SK-N-SH treated with all-trans-retinoic acid at 6 μM for 48 hours (cell line): ENCODE measurements around the gene CLDN11.

ENCODE experiments used
- CSDC2 ChIP-seq: fragments of 250-450 bp; sonication (Bioruptor Pico); IDR thresholded peaks from 2 replicates; pipeline ENCODE4 v1.5.0; 2020; ENCODE audit warnings: mild to moderate bottlenecking, moderate library complexity
- ESRRG ChIP-seq: fragments of 250-450 bp; sonication (Bioruptor Pico); IDR thresholded peaks from 2 replicates; pipeline ENCODE4 v1.6.1; 2021; ENCODE audit warnings: mild to moderate bottlenecking
- SNAI2 ChIP-seq: fragments of 250-450 bp; sonication (Bioruptor Pico); IDR thresholded peaks from 2 replicates; pipeline ENCODE4 v1.5.0; 2020; ENCODE audit warnings: mild to moderate bottlenecking, moderate library complexity
- TF ChIP-seq, protein P1 (sequence below): fragments of 250-450 bp; sonication (Bioruptor Pico); IDR thresholded peaks from 2 replicates; pipeline ENCODE4 v1.8.0; 2021; ENCODE audit warnings: low read depth, mild to moderate bottlenecking, moderate library complexity, borderline replicate concordance

DNA sequence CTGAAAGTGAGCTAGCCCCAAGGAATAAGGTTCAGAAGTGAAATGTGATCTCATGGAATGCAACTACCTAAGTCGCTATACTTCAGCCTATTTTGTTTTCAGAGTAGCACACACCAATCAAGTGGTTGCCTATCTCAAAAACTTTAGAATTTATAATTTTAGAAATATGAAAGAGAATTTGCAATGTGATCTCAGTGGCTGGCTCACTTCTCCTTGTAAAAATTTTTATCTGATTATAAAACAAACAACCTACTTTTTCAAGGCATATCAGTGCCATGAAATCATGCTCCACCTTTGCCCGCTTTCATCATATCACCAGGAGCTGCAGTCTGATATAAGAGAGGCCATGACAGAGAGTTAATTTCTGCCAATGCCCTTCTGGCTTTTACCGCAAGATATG is 47.3 kb downstream of the CLDN11 start:
- no peak for TF ChIP-seq ESRRG (CRISPR knock-in tag)
- TF ChIP-seq SNAI2, result no peak
- no peak for TF ChIP-seq CSDC2 (CRISPR knock-in tag)
- TF ChIP-seq, protein P1, sequence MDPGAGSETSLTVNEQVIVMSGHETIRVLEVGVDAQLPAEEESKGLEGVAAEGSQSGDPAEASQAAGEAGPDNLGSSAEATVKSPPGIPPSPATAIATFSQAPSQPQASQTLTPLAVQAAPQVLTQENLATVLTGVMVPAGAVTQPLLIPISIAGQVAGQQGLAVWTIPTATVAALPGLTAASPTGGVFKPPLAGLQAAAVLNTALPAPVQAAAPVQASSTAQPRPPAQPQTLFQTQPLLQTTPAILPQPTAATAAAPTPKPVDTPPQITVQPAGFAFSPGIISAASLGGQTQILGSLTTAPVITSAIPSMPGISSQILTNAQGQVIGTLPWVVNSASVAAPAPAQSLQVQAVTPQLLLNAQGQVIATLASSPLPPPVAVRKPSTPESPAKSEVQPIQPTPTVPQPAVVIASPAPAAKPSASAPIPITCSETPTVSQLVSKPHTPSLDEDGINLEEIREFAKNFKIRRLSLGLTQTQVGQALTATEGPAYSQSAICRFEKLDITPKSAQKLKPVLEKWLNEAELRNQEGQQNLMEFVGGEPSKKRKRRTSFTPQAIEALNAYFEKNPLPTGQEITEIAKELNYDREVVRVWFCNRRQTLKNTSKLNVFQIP (CRISPR knock-in tag), result no peak
